WTC11 (cell line): ENCODE results near the gene ECHS1.
"Not testable (repeated sequence)": the region's sequence is repeated elsewhere in the genome, so short reads cannot be mapped to it uniquely, and the experiment has no call there.

Source experiments
- ATF3 ChIP-seq: sonication (generic); formaldehyde crosslinking; conservative IDR thresholded peaks from 2 replicates; pipeline ENCODE4 v1.8.1; 2022; ENCODE audit warnings: mild to moderate bottlenecking, missing genetic modification reagents
- ELF4 ChIP-seq: sonication (generic); formaldehyde crosslinking; IDR thresholded peaks from 2 replicates; pipeline ENCODE4 v1.8.1; 2022; ENCODE audit warnings: low read depth, mild to moderate bottlenecking, moderate library complexity, missing genetic modification reagents
- GABPB1 ChIP-seq: sonication (generic); formaldehyde crosslinking; IDR thresholded peaks from 2 replicates; pipeline ENCODE4 v1.8.1; 2023; ENCODE audit warnings: mild to moderate bottlenecking, missing genetic modification reagents
- NFYB ChIP-seq: sonication (generic); formaldehyde crosslinking; conservative IDR thresholded peaks from 2 replicates; pipeline ENCODE4 v1.8.0; 2022; ENCODE audit warnings: low read depth, missing genetic modification reagents
- PRRX2 ChIP-seq: fragments of 250-450 bp; sonication (Bioruptor Pico); IDR thresholded peaks from 2 replicates; pipeline ENCODE4 v1.8.0; 2021; ENCODE audit warnings: mild to moderate bottlenecking
- TEAD4 ChIP-seq: sonication (generic); formaldehyde crosslinking; IDR thresholded peaks from 2 replicates; pipeline ENCODE4 v1.8.0; 2022; ENCODE audit warnings: mild to moderate bottlenecking, missing genetic modification reagents
- ZNF281 ChIP-seq: sonication (generic); formaldehyde crosslinking; IDR thresholded peaks from 2 replicates; pipeline ENCODE4 v1.8.0; 2023; ENCODE audit warnings: mild to moderate bottlenecking, missing genetic modification reagents
- ZNF317 ChIP-seq: sonication (generic); formaldehyde crosslinking; IDR thresholded peaks from 2 replicates; pipeline ENCODE4 v1.8.1; 2023; ENCODE audit warnings: low read depth, mild to moderate bottlenecking, moderate library complexity, missing genetic modification reagents, borderline replicate concordance
- ZNF396 ChIP-seq: fragments of 250-450 bp; sonication (Bioruptor Pico); IDR thresholded peaks from 2 replicates; pipeline ENCODE4 v1.8.0; 2021; ENCODE audit warnings: mild to moderate bottlenecking, moderate library complexity, borderline replicate concordance
- ZNF423 ChIP-seq: fragments of 250-450 bp; sonication (Bioruptor Pico); IDR thresholded peaks from 2 replicates; pipeline ENCODE4 v2.1.2; 2022; ENCODE audit warnings: mild to moderate bottlenecking, moderate library complexity
- TF ChIP-seq, protein P1 (sequence below): fragments of 200-600 bp; IDR thresholded peaks from 2 replicates; pipeline ENCODE4 v1.8.0; 2022; ENCODE audit warnings: antibody characterized with exemption

- TF ChIP-seq ZNF281 (CRISPR knock-in tag); GABPB1 (CRISPR knock-in tag); ATF3 (CRISPR knock-in tag); PRRX2 (CRISPR knock-in tag); NFYB (CRISPR knock-in tag); TEAD4; ZNF317; ZNF423 (CRISPR knock-in tag); ZNF396 (CRISPR knock-in tag); ELF4 (CRISPR knock-in tag): not testable (repeated sequence)
- TF ChIP-seq, protein P1, sequence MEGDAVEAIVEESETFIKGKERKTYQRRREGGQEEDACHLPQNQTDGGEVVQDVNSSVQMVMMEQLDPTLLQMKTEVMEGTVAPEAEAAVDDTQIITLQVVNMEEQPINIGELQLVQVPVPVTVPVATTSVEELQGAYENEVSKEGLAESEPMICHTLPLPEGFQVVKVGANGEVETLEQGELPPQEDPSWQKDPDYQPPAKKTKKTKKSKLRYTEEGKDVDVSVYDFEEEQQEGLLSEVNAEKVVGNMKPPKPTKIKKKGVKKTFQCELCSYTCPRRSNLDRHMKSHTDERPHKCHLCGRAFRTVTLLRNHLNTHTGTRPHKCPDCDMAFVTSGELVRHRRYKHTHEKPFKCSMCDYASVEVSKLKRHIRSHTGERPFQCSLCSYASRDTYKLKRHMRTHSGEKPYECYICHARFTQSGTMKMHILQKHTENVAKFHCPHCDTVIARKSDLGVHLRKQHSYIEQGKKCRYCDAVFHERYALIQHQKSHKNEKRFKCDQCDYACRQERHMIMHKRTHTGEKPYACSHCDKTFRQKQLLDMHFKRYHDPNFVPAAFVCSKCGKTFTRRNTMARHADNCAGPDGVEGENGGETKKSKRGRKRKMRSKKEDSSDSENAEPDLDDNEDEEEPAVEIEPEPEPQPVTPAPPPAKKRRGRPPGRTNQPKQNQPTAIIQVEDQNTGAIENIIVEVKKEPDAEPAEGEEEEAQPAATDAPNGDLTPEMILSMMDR = not testable (repeated sequence)
Observed at GRCh38 chr10:133367461-133367860, 5.7 kb downstream of the ECHS1 start.
